Measurements from ENCODE around the gene COBLL1. TPM values are rescaled to one million over a fixed set of nuclear protein-coding genes. Genes with fewer than 3 reads are reported as not detected.

Gene COBLL1
- total RNA-seq, 1 experiment from 2014 or later = 42.1 TPM

DNA sequence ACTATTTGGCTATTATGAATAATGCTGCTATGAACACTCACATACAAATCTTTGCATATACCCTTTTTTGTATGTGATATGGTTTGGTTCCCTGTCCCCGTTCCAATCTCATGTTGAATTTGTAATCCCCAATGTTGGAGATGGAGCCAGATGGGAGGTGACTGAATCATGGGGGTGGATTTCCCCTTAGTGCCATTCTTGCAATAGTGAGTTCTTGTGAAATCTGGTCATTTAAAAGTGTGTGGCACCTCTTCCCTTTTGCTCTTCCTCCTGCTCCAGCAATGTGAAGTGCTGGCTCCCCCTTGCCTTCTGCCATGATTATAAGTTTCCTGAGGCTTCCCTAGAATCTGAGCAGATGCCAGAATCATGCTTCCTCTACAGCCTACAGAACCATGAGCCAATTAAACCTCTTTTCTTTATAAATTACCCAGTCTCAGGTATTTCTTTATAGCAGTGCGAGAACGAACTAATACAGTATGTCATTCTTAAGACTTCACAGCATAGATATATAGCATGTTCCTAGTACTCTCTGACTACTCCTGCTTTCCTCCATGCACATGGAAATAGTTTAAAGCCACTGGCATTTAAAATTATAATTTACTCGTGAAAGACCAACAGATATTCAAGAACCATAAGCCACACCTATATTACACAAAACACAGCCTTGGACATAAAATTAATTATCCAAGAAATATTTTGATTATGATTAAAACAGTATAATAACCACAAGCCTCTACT is 75.2 kb downstream of the COBLL1 start:
- Mint-ChIP-seq H3K4me3 (ENCODE audit: unreplicated experiment) (no peak overlapping the region), H3K9me3 (ENCODE audit: unreplicated experiment) (no peaks in the 10 kb centered on the region), H3K36me3 (ENCODE audit: insufficient read depth, unreplicated experiment) (no peaks in the 10 kb centered on the region), H3K27ac (ENCODE audit: unreplicated experiment) (no peak overlapping the region), H3K27me3 (ENCODE audit: insufficient read depth, unreplicated experiment) (no peaks in the 10 kb centered on the region), H3K4me1 (ENCODE audit: low read depth, unreplicated experiment) (peaks cover 14% of the 10 kb centered on the region)
- DNase-seq = no peak
- Histone ChIP-seq H3K27me3 (replicated peaks; ENCODE audit: control insufficient read depth, insufficient read depth, low read length) (no peaks in the 10 kb centered on the region), H3K4me3 (ENCODE audit: low read depth, low read length) (no peak overlapping the region), H3K36me3 (ENCODE audit: control insufficient read depth, insufficient read depth, low read length) (no peaks in the 10 kb centered on the region), H3K4me1 (no peaks in the 10 kb centered on the region), H3K9me3 (no peaks in the 10 kb centered on the region)
- intact Hi-C loops (cut with micrococcal nuclease; ENCODE audit: unreplicated experiment) = no loop called here
- ChIA-PET POLR2A (no interaction called here), CTCF (no interaction called here)
- TF ChIP-seq, protein P1, sequence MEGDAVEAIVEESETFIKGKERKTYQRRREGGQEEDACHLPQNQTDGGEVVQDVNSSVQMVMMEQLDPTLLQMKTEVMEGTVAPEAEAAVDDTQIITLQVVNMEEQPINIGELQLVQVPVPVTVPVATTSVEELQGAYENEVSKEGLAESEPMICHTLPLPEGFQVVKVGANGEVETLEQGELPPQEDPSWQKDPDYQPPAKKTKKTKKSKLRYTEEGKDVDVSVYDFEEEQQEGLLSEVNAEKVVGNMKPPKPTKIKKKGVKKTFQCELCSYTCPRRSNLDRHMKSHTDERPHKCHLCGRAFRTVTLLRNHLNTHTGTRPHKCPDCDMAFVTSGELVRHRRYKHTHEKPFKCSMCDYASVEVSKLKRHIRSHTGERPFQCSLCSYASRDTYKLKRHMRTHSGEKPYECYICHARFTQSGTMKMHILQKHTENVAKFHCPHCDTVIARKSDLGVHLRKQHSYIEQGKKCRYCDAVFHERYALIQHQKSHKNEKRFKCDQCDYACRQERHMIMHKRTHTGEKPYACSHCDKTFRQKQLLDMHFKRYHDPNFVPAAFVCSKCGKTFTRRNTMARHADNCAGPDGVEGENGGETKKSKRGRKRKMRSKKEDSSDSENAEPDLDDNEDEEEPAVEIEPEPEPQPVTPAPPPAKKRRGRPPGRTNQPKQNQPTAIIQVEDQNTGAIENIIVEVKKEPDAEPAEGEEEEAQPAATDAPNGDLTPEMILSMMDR (IDR thresholded peaks at IDR 0.05; ENCODE audit: insufficient read depth in 1 of 2, low read depth in 1 of 2, low read length in 1 of 2, severe bottlenecking in 1 of 2, unreplicated experiment in 1 of 2) = no peak
- no TSS peak for BruUV-seq (replicated peaks)

DNA sequence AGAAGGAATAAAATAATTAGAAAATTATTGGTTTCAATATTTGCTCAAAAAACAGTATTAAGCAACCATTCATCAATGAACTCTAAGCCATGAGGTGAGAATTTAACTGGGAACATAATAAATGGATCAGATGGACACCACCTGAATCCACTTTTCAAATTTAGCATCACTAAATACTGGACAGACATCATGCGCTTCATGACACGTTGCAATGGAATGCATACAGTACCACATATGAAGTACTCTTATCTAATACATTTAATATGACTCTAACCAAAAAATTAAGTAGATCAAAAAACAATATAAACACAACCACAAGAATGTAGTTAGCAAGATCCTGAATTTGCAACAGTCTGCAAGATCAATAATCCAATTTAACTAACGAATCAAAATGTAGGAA is 76.6 kb downstream of the COBLL1 start:
- Mint-ChIP-seq H3K27ac (ENCODE audit: unreplicated experiment) (no peak overlapping the region), H3K27me3 (ENCODE audit: insufficient read depth, unreplicated experiment) (no peaks in the 10 kb centered on the region), H3K4me1 (ENCODE audit: low read depth, unreplicated experiment) (peaks cover 7% of the 10 kb centered on the region), H3K9me3 (ENCODE audit: unreplicated experiment) (no peaks in the 10 kb centered on the region), H3K36me3 (ENCODE audit: insufficient read depth, unreplicated experiment) (no peaks in the 10 kb centered on the region), H3K4me3 (ENCODE audit: unreplicated experiment) (no peak overlapping the region)
- TF ChIP-seq, protein P1 (IDR thresholded peaks at IDR 0.05; ENCODE audit: insufficient read depth in 1 of 2, low read depth in 1 of 2, low read length in 1 of 2, severe bottlenecking in 1 of 2, unreplicated experiment in 1 of 2) = no peak
- no peak for DNase-seq
- intact Hi-C loops (cut with micrococcal nuclease; ENCODE audit: unreplicated experiment) = no loop called here
- Histone ChIP-seq H3K9me3 (no peaks in the 10 kb centered on the region), H3K4me3 (ENCODE audit: low read depth, low read length) (no peak overlapping the region), H3K36me3 (ENCODE audit: control insufficient read depth, insufficient read depth, low read length) (no peaks in the 10 kb centered on the region), H3K4me1 (0 out of 2 replicates have a peak, but pooled peaks cover 2% of the 10 kb centered on the region), H3K27me3 (replicated peaks; ENCODE audit: control insufficient read depth, insufficient read depth, low read length) (no peaks in the 10 kb centered on the region)
- no TSS peak for BruUV-seq (replicated peaks)
- ChIA-PET POLR2A (no interaction called here), CTCF (no interaction called here)

DNA sequence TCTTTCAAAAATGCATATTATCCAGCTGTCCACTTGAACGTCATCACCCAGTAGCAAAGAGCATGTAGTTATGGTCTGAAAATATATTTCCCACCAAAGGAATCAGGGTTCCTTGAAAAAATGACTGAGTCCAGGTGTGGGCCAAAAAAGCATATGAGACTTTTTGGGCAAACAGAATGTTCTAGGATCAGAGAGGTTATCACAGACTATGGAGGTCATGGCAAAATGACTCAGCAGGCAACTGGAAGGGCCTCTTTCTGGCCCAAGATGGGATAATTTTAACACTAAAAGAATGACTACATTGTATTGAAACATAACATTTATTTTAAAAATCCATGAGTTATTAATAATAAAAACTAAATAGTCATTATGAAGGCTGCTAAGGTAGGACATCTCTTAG is 77.1 kb downstream of the COBLL1 start:
- BruUV-seq (replicated peaks) = no TSS peak
- ChIA-PET CTCF (no interaction called here), POLR2A (no interaction called here)
- Histone ChIP-seq H3K36me3 (ENCODE audit: control insufficient read depth, insufficient read depth, low read length) (no peaks in the 10 kb centered on the region), H3K27me3 (replicated peaks; ENCODE audit: control insufficient read depth, insufficient read depth, low read length) (no peaks in the 10 kb centered on the region), H3K9me3 (no peaks in the 10 kb centered on the region), H3K4me3 (ENCODE audit: low read depth, low read length) (no peak overlapping the region), H3K4me1 (0 out of 2 replicates have a peak, but pooled peaks cover 5% of the 10 kb centered on the region)
- peaks cover 7% of the 10 kb centered on the region for H3K4me1 Mint-ChIP-seq (ENCODE audit: low read depth, unreplicated experiment)
- H3K9me3 Mint-ChIP-seq (ENCODE audit: unreplicated experiment) = no peaks in the 10 kb centered on the region
- no peaks in the 10 kb centered on the region for H3K27me3 Mint-ChIP-seq (ENCODE audit: insufficient read depth, unreplicated experiment)
- intact Hi-C loops (cut with micrococcal nuclease; ENCODE audit: unreplicated experiment) = no loop called here
- DNase-seq = no peak
- TF ChIP-seq, protein P1 (IDR thresholded peaks at IDR 0.05; ENCODE audit: insufficient read depth in 1 of 2, low read depth in 1 of 2, low read length in 1 of 2, severe bottlenecking in 1 of 2, unreplicated experiment in 1 of 2) = no peak
- H3K36me3 Mint-ChIP-seq (ENCODE audit: insufficient read depth, unreplicated experiment) = no peaks in the 10 kb centered on the region
- no peak overlapping the region for H3K27ac Mint-ChIP-seq (ENCODE audit: unreplicated experiment)
- no peak overlapping the region for H3K4me3 Mint-ChIP-seq (ENCODE audit: unreplicated experiment)
